HG03175 (cell line): ENCODE data around the gene NR1H3.
"Not testable (repeated sequence)": the region's sequence is repeated elsewhere in the genome, so short reads cannot be mapped to it uniquely, and the experiment has no call there.

Experiments used
- ATAC-seq: cut with Tn5 transposase; IDR thresholded peaks from one replicate; pipeline ENCODE4 v1.9.1; 2021; ENCODE audit warnings: mild to moderate bottlenecking, moderate library complexity; ENCODE audit not compliant: unreplicated experiment

Gene NR1H3

DNA sequence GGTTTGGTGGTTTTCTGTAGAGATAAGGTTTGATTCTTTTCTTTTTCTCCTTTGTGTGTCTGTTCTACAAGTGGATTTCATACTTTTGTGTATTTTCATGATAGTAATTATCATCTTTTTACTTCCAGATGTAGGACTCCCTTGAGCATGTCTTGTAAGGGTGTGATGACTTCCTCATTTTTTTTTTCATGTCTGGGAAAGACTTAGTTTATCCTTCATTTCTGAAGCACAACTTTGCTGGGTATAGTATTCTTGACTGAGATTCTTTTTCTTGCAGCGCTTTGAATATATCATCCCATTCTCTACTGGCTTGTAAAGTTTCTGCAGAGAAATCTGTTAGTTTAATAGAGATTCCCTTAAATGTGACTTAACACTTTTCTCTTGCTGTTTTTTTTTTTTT is 45.1 kb downstream of the NR1H3 start:
- no peak for ATAC-seq

DNA sequence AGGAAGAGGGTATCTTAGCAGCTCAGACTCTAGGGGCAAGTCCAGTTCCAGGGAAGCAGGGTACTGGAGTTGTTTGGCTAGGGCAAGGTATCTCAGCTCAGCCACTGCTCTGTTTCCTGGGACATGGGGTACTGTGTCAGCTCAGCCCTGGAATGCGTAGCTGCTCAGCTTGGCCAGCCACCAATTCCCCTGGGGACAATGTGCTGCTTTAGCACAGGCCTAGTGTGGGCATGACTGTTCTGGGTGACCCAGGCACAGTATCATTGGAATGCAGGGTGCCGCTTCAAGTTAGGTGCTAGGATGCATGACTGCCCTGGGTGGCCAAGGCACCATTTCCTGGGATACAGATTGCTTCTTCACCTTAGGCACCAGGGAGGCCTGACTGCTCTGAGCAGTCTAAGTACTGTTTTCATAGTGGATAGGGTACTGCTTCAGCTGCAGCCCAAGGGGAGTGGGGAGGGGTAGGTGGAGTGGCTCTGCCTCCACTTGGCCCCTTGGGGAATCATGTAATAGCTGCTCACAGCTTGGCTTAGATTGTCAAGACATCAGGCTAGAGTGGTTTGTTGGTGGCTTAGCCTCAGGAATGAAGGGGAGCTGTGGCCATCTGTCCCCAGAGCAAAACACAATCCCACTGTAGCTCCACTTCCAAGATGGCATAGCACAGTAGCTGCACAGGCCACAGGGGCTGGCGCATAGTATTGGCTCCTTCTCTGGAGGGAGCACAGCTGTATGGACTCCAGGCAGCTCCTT is 48.1 kb downstream of the NR1H3 start:
- ATAC-seq: no peak

DNA sequence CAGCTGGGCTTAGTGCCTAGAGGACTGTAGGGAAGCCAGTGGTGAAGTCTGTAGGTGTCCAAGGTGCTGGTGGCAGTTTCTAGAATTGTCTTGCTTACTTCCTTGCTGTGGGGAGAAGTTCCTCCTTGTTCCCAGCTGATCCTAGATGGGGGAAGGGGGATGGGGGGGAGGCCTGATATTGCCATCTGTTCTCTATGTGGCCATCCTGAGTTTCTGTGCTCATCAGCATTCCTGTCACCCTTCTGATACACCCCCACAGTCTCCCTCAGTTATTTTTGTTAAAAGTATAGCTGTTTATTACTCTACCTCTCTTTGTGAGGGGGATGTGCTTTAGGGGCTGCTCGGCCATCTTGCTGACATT is 48.7 kb downstream of the NR1H3 start:
- ATAC-seq: no peak

DNA sequence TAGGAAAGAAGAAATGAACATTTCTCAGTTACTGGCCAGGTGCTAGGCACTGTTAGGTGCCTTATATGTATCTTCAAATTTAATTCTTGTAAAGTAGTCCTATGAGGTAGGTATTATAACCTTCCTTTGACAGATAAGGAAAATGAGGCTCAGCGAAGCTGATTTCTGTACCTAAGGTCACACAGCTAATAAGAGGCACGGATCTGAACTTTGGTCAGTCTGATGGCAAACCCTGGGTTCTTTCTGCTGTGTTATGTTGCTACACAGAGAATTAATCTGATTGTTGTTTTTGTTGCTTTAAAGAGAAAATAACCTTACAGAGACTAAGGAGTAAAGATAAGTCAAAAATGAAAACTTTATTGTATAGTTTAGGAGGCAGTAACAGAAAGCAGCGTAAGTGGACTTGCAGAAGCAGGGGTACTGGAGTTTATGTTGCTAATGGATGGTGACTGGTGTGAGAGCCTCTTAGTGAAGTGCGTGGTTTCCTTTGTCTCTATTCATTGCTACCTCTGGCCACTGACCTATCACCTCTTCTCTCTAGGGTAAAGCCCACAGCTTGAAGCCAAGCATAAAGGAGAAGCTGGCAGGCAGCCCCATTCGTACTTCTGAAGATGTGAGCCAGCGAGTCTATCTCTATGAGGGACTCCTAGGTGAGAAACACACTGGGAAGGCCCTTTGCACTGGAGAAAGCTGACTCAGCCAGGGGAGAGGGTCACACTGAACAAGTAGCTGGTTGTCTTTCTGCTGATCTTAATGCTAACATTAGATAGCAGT is 50.4 kb downstream of the NR1H3 start:
- no peak for ATAC-seq

DNA sequence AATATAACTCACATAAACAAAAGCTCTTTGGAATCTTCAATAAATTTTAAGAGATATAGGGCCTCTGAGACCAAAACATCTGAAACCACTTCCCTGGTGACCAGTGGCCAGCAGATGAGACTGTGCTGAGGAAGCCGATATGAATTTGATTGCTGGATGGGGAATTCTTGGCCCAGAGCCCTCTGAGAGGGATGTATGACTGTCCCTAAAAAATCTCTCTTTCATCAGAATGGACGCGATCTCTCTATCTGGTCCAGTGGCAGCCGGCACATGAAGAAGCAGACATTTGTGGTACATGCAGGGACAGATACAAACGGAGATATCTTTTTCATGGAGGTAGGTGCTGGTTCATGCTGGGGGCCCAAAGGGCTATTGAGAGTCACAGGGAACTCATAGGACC is 57.2 kb downstream of the NR1H3 start:
- ATAC-seq: no peak

DNA sequence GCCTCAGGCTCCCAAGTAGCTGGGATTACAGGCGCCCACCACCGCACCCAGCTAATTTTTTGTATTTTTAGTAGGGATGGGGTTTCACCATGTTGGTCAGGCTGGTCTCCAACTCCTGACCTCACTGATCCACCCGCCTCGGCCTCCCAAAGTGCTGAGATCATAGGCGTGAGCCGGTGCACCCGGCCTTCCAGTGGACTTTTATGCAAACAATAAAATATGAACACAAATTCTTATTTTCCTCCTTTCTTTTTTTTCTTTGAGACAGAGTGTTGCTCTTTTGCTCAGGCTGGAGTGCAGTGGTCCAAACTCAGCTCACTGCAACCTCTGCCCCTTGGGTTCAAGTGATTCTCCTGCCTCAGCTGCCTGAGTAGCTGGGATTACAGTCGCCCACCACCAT is 58.7 kb downstream of the NR1H3 start:
- not testable (repeated sequence) for ATAC-seq

DNA sequence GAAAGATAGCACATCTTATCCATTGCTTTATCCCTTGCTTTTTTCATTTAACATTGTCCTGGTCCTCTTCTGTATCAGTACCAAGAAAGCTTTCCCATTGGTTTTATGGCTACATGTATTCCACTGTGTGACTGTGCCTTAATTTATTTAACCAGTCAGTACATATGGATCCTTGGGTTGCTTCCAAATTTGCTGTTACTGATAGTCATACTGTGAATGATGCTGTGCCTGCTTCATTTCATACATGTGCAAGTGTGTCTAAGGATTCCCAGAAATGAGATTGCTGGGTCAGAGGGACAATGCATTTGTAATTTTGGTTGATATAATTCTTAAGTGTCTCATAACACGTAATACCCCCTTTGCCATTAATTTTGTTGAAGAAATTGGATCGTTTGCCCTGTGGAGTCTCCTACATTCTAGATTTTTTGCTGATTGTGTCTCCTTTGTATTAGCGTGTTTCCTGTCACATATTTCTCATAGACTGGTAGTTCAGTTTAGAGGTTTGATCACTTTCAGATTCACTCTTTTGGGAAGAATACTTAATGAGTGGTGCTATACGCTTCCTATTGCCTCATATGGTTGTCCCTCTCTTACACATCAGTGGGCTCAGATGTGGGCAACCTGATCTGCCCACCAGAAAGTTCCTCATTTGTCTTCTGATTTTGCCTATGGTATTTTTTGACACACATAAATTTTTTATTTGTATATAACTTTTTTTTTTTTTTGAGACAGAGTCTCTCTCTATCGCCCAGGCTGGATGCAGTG is 59.5 kb downstream of the NR1H3 start:
- ATAC-seq: no peak

DNA sequence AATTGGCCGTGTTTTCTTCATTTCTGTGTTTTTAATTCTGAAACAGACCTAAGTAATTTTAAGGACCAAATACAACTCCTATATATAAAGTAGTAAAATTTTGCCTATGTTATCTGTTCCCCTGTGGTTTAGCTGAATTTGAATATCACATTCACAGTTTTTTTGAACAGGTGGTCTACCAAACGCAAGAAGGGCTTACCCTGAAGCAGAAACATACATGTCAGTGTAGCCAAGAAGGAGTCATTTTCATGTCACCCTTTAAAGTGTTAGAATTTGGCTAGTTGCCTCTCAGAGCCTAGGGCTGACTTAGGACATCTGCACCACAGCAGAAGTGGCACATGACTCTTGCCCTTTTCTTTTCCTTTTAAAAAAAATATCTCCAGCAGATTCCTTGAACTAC is 60.4 kb downstream of the NR1H3 start:
- ATAC-seq: no peak
